Suprapubic skin (tissue), 4 donors: ENCODE results near the gene INTU.

Experiments
- CTCF ChIP-seq, 2 donors: fragments of 200-600 bp in 1 of 2; fragments of 450-650 bp in 1 of 2; sonication (generic) in 1 of 2; IDR thresholded peaks; one replicate each; pipeline ENCODE4 v1.5.1; 2016 to 2019; ENCODE audit warnings: antibody characterized with exemption in 2 of 2, mild to moderate bottlenecking in 1 of 2, moderate library complexity in 1 of 2
- EP300 ChIP-seq: sonication (generic); formaldehyde crosslinking; IDR thresholded peaks from one replicate; pipeline ENCODE4 v1.6.1; 2017; ENCODE audit warnings: antibody characterized with exemption
- POLR2A ChIP-seq, 2 donors: fragments of 450-650 bp; IDR thresholded peaks; one replicate each; pipeline ENCODE4 v1.6.1; 2017; ENCODE audit warnings: antibody characterized with exemption in 2 of 2, mild to moderate bottlenecking in 2 of 2, moderate library complexity in 2 of 2
- POLR2AphosphoS5 ChIP-seq, 3 donors: sonication (generic); formaldehyde crosslinking; IDR thresholded peaks; one replicate each; pipeline ENCODE4 v1.6.1; 2017; ENCODE audit warnings: antibody characterized with exemption in 3 of 3

- TF ChIP-seq CTCF (IDR thresholded peaks at IDR 0.05) (no peak), EP300 (no peak), POLR2A (IDR thresholded peaks at IDR 0.05) (no peak), POLR2AphosphoS5 (IDR thresholded peaks at IDR 0.05) (no peak)
These were observed 14.3 kb upstream of the INTU start for GRCh38 chr4:127618427-127618826.
